Stimulated activated CD8-positive, alpha-beta memory T cell treated with anti-CD3 and anti-CD28 coated beads, Interleukin-4, amount 100 ng/mL, for 4 hours (primary cell): ENCODE measurements around the gene PRF1.

ENCODE experiments used
- DNase-seq, 2 donors: peaks; one replicate each; pipeline ENCODE4 v3.0.0-alpha.2; 2020; ENCODE audit warnings: low read depth in 2 of 2, low spot score in 1 of 2

Gene PRF1

GRCh38 chr10:70561558-70561957 lies 41.0 kb downstream of the PRF1 start:
- no peak for DNase-seq

GRCh38 chr10:70561070-70561469 lies 41.5 kb downstream of the PRF1 start:
- no peak for DNase-seq

DNA sequence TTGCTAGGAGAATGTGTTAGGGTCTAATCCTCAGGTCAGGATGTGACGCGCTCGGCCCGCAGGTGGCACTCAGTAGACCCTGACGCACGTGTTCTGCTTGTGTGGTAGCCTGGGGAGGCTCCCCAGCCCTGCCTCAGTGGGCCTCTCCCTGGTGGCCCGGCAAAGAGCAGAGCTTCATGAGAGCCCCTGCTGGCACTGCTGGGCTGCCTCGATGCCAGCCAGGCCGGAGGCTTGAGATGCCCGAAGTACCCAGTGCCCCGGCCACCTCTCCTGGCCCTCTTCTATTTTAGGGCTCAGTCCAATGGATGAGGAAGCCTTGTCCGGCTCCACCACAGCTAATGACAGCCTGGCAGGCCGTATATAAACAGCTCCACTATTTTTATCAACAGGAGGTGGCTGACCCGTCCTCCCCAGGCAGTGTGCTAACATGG lies 42.0 kb downstream of the PRF1 start:
- no peak for DNase-seq

DNA sequence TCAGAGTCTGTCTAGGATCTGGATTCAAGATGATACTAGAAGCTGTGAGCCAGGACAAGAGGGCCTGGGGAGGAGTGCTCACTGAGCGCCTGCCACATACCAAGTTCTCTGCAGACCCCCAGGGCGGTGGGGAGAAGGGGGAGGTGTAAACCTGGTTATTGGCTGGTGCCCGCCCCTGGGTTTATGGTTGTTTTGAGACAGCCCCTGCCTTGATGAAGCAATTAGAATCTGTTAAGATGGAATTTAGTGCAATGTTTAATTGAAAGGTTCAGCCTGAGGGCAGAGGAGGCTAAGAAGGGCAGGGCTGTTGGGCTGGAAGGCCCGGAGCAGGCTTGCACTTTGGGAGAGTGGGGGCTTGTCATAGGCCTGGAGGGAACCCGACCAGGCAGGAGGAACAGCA lies 42.7 kb downstream of the PRF1 start:
- DNase-seq = no peak

DNA sequence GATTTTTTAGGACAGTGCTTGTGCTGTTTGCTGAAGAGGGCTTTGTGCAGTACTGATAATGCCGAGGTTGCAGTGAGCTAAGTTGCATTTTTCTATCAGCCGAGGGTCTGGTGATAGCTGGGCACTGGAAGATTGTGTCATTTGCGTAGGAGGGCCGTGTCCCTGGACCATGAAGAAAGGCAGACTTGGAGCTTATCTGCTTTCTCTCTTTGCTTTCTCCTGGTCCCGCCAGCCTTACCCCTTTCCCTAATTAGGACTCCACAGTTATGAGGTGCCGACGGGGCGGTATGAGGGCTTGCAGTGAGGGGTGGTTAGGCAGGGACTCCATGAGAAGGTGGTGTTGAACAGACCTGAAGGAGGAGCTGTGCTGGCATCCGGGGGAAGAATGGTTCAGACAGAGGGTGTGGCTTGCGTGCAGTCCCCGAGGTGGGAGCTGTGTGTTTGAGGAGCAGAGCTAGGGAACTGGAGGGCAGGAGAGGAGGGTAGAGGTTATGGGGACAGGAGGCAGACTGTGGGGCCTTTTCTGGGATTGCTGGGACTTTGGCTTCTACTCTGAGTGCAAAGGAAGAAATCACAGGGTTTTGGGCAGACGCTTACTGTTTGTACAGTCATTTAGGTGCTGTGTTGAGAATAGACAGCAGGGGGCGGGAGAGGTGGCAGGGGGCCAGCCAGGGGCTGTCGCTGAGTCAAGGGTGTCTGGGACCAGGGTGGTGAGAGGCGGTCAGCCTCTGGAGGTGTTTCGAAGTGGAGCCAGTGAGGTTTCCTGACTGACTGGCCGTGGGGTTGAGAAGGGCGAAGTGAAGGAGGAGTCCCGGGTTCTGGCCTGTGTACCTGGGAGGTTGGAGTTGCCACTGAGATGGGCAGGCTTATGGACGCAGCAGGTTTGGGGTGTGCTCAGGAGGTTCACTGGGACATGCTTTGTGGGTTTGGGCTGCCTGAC lies 43.4 kb downstream of the PRF1 start:
- DNase-seq = peak; percentile 50 to 65

DNA sequence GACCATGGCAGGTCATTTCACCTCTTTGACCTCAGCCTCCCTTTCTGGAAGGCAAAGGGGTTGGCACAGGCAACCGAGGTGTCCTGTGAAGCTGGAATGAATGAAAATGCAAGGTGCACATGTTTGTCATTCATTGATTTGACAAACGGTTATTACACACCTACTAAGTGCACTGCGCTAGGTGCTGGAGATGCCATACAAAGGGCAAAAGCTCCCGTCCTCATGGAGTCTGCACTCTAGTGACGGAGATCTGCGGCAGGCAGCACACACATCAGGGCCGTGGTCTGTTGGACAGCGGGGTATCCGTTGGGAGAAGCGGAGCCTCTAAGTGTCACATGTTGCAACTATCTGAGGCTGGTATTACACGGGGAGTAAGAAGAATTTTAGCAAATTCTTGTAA lies 44.2 kb downstream of the PRF1 start:
- no peak for DNase-seq

DNA sequence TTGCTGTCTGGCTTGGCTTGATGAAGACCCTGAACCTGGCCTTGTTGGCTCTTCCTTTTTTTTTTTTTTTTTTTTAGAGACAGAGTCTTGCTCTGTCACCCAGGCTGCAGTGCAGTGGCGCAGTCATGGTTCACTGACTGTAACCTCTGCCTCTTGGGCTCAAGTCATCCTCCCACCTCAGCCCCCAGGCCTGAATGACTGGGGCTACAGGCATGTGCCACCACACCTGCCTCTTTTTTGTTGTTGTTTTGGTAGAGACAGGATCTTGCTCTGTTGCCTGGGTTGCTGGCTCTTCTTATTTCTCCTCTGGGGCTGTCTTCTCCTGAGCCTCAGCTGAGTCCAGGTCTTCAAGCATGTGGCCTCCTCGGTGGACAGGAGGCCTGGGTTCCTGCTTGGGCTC lies 44.7 kb downstream of the PRF1 start:
- no peak for DNase-seq

DNA sequence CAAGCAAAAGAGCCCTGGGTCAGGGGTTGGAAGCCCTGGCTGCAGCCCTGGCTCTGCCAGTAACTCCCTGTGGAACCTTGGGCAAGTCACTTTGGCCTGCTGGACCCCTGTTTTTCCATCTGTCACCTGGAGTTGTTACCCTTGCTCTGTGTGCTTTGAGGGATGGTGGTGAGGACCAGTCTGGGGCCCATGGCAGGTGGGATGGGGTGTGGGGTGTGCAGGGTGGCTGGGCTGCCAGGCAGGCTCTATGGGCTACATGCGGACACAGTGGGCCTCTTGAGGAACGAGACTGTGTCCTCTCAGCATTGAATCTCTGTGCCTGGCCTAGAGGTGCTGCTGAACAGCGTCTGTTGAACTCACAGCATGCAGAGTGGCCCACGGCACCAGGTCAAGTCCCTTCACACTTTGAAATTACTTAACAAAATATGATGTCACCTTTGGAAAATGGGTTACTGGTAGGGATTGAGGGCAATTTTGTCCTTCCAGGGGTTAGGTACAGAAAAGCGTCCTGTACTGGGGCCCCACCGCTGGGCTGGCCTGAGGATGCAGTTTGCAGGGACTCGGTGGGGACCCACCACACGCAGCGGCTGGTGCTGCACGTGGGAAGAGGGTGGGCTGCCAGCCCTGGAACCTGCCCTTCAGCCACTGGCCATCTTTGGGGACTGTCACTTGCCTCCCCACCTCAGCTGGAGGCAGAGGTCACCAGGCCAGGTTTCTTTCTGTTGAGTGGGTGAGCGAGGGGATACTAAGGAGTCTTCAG lies 45.3 kb downstream of the PRF1 start:
- no peak for DNase-seq

- DNase-seq = no peak
Observed at GRCh38 chr10:70555371-70555770, 47.2 kb downstream of the PRF1 start.

DNA sequence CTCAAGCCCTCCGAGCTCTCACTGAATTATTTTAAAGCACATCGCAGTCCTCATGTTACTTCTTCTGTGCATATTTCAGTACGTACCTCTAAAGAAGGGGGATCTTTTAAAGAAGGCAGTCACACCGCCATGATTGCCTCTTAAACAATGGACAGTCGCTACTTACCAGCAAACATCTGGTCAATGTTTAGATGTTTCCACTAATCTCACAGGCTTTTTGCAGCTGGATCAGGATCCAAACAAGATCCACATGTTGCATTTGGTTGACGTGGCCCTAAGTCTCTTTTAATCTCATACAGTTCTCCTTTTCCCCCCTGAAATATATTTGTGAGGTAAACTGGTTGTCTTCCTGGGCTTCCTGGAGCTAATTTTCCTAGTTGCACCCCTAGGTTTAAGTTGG lies 50.0 kb downstream of the PRF1 start:
- no peak for DNase-seq

DNA sequence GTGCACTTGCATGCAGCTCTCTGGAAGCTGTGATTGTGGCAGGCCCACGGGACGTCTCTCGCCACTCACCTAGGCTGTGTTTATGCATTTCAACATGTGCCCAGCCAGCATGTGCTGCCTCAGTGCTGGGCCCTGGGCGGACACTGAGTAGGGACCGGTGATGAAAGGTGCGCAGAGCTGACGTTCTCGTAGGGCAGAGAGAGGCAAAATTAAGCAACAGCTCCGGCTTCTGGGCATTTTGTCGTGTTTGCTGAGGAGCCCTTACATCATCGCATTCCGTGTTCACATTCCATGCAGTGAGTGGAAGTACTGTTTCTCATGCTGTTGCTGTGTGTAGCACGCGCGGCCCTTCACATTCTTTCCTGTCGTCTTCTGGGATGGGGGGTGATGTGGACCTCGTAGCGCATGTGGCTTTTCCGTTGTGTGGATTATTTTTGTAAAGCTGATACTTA lies 50.5 kb downstream of the PRF1 start:
- no peak for DNase-seq

- DNase-seq = no peak
Observed at GRCh38 chr10:70551466-70551865, 51.1 kb downstream of the PRF1 start.

- DNase-seq = no peak
Observed at GRCh38 chr10:70550459-70550858, 52.1 kb downstream of the PRF1 start.

GRCh38 chr10:70549962-70550458 lies 52.5 kb downstream of the PRF1 start:
- DNase-seq = peak; percentile 51 to 64

GRCh38 chr10:70549351-70549961 lies 53.1 kb downstream of the PRF1 start:
- DNase-seq = no peak
